ENCODE measurements around the gene HSD17B1.

Gene HSD17B1

DNA sequence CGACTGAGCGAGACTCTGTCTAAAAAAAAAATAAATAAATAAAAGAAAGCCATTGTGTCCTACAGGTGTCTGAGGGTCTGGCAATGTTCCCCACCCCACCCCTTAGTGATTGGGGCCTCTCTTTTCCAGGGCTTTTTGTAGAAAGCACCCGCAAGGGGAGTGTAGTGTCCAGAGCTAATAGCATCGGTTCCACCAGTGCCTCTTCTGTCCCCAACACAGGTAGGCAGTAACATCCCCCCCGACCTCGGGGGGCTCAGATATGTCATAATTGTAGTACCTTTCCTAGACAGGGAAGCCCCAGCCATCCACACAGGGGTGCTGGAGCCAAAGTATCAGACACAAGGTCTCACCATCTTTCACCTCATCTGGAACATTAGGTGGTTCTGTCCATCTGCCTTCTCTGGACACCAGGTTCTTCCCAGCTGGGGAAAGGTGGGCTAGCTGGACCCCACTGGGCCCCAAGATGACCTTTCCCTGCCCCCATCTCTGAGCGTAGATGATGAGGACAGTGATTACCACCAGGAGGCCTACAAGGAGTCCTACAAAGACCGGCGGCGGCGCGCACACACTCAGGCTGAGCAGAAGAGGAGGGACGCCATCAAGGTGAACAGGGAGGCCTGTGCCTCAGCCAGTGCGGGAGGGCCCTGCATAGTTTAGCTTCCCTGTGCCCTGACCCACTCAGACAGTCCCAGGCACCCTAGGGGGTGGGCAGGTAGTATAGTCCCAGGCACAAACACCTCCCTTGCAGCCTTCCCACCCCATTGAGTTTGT lies 15.8 kb downstream of the HSD17B1 start:
- no peak for DNase-seq

DNA sequence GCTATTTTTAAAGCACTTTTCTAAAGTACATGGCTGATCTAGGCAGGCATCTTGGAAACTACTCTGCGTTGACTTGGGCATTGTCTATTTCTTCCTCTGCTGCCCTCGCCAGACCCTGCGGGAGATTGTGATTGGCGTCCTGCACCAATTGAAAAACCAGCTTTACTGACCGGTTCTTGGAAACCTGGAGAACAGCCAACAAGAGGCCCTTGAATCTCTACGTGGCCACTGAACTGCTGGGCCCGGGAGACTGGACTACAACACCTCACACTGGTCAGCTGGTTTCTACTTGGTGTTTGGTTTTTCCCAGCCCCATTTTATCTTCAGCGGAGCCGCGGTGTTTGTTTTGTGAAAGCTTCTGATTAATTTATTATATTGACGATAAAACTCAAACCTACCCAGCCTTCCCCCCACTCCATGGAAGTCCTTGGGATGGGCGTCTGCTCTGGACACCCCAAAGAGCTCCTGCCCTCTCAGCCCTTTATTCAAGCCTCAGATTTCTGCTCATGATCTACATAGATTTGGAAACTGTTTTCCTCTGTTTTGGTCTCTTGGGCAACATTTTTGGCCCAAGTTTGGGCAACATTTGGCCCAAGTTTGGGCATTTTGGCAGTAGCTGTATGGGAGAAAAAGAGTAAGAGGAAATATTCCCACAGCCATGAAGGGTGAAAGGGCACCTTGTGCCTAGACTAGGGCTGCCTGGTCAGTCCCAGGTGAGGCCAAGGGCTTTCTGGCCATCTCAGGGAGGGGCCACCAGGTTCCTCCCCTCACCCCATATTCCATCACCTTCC lies 18.9 kb downstream of the HSD17B1 start:
- no peak for DNase-seq

DNA sequence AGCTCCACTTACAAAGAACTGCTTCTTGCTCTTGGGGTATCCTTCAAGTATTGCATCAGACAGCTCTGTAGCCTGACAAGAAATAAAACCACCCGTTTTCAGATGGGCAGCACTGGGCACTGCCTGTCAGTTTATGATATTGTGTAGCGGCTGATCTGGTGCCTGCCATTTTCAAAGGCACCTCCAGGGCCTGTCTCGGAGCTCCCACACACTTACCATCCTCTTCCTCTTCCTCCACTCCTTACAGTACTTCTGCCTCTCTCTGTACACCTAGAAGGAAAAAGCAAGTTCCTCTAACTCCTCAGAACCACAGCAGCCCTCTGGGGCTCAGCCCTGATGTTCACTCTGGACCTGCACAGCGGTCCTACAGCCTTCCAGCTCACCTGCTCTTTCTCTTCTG lies 20.4 kb downstream of the HSD17B1 start:
- no peak for DNase-seq

DNA sequence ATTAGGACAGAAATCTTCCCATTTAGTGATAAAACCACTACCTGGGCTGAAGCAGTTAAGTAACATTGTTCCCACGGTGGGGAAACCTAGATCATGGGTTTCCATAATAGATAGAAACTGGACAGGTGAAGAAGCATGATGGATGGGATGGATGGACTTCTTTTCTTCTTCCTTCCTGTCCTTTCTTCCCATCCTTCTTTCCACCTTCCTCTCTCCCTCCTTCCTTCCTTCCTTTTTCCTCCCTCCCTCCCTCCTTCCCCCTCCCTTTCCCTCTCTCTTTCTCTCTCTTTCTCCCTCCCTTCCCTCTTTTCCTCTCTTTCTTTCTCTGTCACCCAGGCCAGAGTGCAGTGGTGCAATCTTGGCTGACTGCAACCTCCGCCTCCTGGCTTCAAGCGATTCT lies 21.7 kb downstream of the HSD17B1 start:
- no peak for DNase-seq

DNA sequence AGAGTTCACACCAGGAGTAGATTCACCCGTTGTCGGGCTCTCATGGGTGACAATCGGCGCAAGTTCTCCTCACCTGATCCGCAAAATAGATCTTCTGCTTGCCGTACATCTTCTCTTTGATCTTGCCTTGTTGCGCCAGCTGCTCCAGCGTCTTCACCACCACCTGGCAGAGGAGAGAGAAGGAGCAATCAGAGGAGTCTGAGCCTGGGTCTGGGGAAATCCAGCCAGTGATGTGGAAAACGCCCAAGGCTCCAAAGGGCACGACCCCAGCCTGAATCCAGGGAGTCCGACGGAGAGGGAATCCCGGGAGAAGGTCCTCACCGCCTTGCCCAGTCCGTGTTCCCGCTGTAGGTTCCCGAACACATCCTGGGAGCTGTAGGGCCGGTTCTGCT lies 24.4 kb downstream of the HSD17B1 start:
- no peak for DNase-seq

DNA sequence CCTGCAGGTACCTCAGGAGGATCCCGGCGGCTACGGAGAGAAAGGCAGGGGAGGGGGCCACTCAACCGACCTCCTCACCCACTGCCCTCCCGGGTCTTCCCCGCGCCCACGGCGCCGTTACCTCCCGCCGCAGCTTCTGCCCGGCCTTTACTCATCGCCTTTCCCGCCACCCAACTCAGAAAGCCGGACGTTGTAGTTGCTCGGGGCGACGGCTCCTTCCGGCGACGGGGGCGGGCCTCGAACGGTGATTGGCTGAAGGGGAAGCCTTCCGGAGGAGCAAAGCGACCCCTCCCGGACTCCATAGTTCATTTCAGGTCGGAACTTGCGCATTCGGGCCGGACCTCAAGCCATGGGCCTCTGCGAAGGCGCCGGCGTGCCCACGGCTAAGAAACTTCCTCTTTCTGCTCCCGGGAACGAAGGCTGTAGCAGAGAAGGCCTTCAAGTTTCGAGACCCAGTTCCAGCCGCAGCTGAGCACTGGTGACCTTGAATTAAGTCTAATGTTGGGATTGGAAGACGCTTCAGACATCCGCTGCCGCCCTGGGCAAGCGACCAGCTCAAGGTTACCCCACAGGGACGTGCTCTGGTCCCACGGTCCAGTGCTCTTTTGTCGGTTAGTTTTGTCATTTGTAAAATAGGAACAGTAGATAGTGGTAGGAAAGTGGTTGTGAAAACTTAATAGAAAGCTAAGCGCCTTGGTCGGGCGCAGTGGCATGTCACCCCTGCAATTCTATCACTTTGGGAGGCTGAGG lies 25.0 kb downstream of the HSD17B1 start, which contains the start of gene PSMC3IP:
Gene PSMC3IP, minus strand, starts transcription at position 198 of the 750 bp plus-strand sequence. Its CDS starts 43 bp downstream, at position 155.
- peak; percentile 89 for DNase-seq

DNA sequence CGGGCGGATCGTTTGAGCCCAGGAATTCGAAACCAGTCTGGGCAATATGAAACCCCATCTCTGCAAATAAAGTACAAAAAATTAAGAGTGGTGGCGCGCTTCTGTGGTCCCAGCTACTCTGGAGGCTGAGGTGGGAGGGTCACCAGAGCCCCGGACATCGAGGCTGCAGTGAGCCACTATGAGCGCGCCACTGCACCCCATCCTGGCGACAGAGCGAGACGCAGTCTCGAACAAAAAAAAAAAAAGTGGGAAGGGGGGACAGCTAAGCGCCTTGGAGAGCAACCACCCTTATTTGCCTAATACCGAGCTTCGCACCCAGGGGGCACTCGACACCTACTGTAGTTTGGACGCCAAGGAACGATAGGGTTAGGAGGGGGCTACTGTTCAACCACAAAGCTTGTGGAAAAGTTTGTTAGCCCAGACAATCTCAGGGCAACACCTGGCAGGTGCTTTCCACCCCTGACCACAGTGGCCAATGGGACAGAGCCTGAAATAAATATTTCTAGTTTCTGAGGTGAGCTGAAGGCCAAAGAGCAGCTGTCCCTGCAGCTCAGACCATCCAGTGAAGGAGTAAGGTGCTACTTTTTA lies 25.7 kb downstream of the HSD17B1 start:
- DNase-seq: peak; percentile 73

DNA sequence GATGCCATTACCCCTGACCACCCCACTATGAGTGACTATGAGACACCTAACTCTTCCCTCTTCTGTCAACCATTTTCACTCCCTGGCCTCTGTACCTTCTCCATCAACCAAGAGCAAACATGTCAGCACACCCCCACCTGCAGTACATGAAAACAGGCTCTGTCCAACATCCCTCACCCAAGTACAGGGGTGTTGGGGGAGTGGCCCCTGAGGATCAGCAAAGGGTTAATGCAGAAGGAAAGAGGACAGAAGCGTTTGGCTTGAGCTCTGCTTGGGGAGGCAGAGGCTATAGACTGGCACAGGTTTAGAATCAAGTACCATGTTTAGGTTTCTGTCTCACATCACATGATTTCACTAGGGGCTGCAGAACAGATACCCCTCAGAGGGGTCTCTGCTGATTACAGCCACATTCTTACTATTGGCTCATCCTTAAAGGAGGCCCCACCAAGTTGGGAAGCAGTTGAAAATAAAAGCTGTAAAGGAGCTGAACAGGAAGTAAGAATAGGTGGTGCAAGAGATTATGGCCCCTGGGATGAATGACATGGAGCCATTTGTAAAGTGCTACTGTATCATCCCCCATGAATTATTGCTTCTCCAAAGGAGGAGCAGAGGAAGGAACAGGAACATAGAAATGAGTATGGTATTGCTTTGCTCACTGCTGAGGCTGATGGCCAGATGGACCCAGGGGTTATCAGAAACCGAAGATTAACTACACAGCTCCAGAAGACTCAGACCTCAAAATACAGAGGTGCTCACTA lies 27.2 kb downstream of the HSD17B1 start:
- DNase-seq: no peak

DNA sequence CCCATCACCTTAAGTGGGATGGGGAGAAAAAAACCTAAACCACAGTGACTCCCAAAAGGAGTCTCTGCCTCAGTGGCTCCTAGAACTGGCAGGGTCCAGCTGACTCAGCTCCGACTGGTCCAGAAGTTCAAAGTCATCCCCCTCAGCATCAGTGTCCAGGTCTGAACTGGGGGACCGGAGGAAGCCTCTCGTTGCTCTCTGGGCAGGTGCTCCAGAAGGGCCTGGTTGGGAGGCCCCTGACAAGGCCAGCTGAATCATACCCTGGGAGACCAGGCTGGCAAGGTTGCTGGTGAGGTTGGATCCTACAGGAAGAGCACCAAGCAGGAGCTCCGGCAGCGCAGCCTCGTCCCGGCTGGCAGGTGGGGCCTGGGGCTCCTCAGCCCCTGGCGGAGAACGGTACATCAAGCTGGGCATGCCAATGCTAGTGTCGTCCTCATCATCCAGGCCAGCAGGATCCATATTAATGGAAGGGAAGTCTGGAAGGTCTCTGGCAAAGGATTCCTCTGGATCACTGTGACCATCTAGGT lies 29.1 kb downstream of the HSD17B1 start:
- no peak for DNase-seq

DNA sequence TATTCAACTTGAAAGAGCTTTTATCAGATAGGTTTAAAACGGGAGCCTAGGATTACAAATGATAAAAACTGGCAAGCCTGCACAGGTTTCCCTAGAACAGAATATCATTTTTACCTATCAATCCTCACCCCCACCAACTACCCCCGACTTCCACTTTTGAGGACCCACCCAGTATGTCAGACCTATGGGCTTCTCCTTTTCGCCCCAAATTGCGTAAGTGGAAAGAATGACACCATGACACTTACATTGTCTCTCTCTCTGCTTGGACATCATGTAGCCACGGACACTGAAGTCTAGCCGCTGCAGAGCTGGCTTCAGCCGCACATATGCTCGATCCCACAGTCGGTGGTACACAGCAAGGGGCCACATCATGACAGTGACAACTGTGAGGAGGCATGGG lies 32.2 kb downstream of the HSD17B1 start:
- DNase-seq: no peak

DNA sequence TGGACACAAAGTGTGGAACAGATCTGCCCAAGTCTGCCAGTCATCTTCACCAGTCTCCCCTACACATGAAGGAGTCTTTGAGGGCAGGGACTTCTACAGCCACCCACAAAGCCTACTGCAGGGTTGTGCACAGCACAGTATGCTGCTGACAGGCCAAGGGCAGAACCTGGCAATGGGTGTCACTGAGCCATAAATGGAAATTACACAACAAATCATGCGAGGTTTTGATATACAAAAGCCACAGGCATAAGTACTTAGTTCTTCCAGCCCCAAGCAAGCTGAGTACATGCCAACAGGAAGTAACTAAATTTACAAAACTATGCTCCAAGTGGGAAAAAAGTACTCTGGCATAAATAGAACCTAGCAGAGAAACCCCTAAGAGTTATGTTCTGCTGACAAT lies 32.6 kb downstream of the HSD17B1 start:
- DNase-seq: no peak

DNA sequence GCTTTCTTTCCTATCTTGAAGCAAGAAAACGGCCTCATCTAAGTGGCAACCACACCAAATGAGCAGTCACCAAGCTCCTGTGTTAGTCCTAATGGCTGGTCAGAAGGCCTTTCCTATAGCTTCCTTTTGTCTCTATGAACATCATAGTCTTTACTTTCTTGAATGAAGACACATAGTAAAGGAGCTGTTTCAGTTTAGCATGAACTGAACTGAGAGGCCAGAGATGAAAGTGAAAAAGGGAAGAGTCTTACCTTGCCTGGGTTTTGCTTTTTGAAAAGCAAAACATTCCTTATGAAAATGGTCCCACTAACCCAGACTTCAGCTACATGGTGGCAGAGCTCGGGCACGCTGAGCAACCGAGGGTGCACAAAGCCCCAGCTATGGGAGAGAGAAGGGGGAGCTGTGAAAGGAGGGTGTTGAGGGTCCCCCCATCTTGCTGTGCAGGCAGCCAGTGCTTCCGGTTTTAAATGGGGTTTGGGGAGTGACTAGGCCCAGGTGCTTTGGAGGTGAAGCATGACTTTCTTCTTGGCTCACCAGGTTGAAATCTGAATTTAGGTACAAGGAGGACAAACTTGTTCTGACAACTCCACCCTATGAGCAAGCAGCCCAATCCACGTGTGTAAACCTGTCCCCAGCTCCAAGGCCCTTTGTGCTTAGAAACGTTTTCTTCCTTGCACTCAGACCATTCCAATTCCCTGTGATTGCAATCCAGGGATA lies 33.9 kb downstream of the HSD17B1 start:
- no peak for DNase-seq

DNA sequence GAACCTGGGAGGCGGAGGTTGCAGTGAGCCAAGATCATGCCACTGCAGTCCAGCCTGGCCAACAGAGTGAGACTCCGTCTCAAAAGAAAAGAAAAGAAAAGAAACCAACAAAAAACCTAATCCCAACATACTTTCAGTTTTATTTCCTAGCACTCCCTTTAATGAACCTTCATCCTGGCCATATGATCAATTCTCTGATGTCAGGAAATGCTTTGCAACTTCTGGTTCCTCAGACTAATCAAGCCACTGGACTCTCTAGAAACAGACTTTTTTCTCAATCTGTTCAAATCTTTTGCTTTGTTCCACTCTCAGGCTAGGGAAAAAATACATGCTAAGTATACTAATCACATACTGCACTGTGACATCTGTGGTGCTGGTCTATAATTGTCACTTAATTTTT lies 38.2 kb downstream of the HSD17B1 start:
- DNase-seq: no peak

DNA sequence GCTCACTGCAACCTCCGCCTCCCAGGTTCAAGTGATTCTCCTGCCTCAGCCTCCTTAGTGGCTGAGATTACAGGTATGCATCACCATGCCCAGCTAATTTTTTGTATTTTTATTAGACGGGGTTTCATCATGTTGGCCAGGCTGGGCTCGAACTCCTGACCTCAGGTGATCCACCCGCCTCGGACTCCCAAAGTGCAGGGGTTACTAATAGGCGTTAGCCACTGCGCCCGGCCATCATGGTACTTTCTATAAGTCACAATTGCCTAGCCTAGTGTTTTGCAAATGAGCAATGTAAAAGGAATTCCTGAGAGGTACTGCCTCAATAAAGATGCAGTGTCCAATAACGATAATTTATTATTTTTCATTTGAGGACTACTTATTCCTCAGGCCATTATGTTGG lies 38.7 kb downstream of the HSD17B1 start:
- no peak for DNase-seq

DNA sequence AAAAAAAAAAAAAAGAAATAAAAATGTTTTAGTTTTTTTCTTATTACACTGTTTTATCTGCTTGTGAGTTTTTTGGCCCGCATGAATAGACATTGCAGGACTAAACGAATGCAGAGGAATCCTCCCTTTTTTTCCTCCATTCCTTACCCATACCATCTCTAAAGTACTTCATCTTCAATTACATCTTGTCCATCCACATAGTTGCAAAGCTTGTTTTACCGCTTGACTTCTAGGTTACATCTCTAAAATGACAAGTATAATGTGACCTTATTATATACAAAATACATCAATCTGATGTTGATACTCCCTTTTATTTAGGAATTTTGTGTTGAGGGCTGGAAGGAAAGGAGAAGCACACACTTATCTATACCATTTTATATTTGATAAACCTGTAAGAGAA lies 43.7 kb downstream of the HSD17B1 start:
- no peak for DNase-seq

DNA sequence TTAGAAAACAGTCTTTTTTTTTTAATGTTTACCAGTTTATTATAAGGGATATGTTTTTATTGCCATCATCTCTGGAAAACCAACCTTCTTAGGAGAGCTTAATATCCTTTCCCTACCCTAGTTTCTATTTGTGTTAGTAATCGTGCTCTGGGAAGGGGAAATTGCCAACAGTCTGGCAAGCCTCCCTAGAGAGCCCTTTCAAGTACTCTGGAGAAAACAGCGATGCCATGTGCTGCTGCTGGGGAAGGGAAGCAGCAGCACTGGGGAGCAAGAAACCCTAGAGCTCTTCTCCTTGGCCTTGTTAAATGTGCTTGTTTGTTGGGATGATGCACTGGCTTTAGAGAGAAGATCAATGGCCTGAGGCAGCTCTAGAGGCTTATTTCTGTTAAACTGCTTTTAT lies 46.2 kb downstream of the HSD17B1 start:
- DNase-seq: no peak

DNA sequence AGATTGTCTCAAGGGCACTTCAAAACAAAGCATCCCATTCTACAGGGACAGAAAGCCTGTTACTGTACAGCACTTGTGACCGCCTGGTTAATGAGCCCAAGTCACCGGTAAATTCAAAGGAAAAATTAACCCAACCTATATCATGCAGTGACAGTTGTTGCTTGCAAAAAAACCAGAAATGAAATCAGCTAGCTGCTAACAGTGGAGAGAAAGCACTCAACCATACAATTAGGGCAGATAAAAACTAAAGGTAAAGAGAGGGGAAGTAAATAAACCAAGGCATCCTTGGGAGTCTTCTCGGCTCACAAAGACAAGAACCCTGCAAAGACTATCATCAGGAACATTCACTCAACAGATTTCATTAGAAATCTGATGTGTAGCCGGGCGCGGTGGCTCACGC lies 50.6 kb downstream of the HSD17B1 start:
- no peak for DNase-seq

Measured in activated CD4-positive, alpha-beta T cell treated with anti-CD3 and anti-CD28 coated beads, Interleukin-2, amount 50 U/mL, for 1 hour (primary cell).